GM19240 (cell line): Measurements from ENCODE around the gene DAPK1.

Source experiments
- DNase-seq: peaks from one replicate; pipeline ENCODE4 v3.0.0; 2011; ENCODE audit warnings: low spot score; ENCODE audit not compliant: insufficient read length

The DAPK1 gene

GRCh38 chr9:87592554-87593358 is 95.1 kb downstream of the DAPK1 start:
- no peak for DNase-seq

GRCh38 chr9:87593359-87593980 is 95.8 kb downstream of the DAPK1 start:
- no peak for DNase-seq

DNA sequence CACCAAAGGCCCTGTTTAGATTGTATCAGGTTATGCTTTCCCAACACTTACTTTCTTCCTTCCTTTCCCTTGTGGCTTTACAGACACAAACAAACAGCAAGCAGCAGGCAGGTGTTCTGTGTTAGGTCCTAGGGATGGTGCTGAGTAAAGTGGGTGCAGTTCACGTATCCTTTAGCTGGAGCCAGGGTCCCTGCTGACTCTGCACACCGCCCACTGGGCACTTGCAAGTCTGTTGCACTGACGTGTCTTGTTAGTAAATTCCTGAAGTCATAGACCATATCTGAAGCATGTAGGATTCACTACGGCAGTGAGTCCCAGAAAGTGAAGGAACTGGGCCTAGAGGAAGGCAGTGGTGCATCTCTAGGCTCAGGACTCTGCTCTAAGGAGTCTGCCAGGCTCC is 96.5 kb downstream of the DAPK1 start:
- no peak for DNase-seq

DNA sequence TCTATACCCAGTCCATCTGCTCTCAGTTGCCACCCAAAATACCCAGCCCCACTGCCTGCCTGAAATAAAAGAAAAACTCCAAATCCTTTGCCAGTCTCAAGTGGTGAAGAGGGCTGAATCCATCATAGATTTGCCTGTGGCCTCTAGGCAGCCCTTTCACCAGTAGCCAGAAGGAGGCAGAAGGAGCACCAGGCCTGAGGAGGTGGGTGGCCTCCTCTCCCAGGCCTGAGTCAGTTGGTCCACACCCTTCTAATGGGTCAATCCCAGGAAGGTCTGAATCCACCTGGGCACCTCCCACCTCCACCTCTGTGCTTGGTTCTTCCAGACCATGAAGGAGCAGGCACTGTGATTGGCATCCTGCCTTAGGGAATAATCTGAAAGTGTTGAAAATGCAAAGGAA is 97.0 kb downstream of the DAPK1 start:
- DNase-seq: no peak

- no peak for DNase-seq
These were observed 97.9 kb downstream of the DAPK1 start for GRCh38 chr9:87595610-87596009.

GRCh38 chr9:87596862-87597261 is 99.2 kb downstream of the DAPK1 start:
- no peak for DNase-seq

GRCh38 chr9:87597710-87598443 is 100.2 kb downstream of the DAPK1 start:
- no peak for DNase-seq

- no peak for DNase-seq
These were observed 102.4 kb downstream of the DAPK1 start for GRCh38 chr9:87599901-87600610.

DNA sequence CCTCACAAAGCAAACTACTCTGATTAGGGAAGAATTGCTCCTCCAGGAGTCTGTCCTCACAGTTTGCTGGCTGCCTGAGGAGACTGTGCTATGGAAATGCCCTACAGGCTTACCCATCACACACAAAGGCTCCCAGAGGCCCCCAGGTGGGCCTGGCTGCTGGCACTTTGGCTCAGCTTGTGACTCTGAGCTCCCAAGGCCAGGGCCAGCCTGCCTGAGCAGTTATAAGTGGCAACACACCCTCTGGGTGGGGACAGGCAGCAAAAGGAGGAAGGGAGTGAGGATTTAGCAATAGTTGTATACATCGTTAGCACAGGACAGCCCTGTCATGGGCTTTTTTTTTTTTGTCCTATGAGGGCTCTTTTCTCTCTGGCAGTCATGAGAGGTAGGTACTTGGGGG is 103.5 kb downstream of the DAPK1 start:
- no peak for DNase-seq

DNA sequence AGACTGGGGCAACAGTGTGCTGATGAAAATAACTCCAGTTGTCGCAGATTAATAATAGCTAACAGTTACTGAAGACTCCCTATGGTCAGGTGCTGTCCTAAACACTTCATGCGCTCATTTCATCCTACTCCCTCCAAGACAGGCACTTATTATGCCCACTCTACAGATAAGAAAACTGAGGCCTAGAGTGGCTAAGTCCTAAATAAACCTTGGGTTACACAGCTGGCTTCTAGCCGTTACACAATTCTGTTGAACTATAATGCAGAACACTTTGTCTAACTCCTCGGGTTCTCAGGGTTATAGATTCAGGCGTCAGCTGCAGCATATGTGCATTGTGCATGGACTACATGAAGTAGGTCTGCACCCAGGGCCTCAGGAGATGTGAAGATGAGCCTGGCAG is 103.9 kb downstream of the DAPK1 start:
- DNase-seq: no peak

- no peak for DNase-seq
These were observed 105.4 kb downstream of the DAPK1 start for GRCh38 chr9:87602933-87603643.

GRCh38 chr9:87603854-87604490 is 106.3 kb downstream of the DAPK1 start:
- DNase-seq: no peak

GRCh38 chr9:87604886-87605588 is 107.4 kb downstream of the DAPK1 start:
- no peak for DNase-seq

DNA sequence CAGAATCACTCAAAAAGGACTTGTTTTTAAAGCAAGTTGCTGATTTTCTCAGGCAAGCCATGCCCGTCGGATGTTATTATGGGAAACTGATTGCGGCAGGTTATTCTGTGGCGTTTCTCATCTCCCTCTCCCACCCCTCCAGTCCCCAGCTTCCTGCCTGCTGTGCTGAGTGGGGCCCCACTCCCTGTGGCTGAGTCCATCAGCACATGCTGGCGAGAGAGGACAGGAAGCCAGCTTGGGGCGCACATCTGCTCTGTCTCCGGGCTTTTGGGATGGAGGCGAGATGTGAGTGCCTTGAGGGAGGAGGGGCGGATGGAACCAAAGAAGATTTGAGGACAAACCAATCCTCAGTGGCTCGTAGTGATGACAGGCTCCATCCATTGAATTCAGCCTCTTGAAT is 108.0 kb downstream of the DAPK1 start:
- no peak for DNase-seq

GRCh38 chr9:87606841-87607521 is 109.3 kb downstream of the DAPK1 start:
- no peak for DNase-seq

DNA sequence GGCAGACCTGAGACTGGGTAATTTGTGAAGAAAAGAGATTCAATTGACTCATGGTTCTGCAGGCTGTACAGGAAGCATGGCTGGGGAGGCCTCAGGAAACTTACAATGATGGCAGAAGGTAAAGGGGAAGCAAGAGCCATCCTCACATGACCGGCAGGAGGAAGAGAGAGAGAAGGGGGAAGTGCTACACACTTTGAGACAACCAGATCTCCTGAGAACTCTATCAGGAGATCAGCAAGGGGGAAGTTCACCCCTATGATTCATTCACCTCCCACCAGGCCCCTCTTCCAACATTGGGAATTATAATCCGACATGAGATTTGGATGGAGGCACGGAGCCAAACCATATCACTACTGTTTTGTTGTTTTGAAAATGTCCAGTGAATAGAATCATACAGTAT is 110.2 kb downstream of the DAPK1 start:
- DNase-seq: no peak

DNA sequence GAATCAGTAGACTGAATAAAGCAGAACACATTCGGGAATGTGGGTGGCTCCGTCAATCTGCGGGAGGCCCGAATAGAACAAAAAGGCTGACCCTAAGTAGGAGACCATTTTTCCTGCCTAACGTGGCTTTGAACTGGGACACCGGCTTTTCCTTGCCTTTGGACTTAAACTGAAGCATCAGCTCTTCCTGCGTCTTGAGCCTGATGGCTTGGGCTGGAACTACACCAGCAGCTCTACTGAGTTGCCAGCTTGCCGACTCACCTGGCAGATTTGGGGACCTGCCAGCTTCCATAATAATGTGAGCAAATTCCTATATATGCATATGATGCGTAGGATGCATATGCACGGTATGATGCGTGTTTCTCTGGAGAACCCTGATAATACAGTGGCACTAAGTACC is 111.3 kb downstream of the DAPK1 start:
- no peak for DNase-seq

GRCh38 chr9:87609486-87609885 is 111.8 kb downstream of the DAPK1 start:
- no peak for DNase-seq
